NCI-H2196 (cell line): ENCODE measurements around the gene CYP1B1.
"Not testable (repeated sequence)": the region's sequence is repeated elsewhere in the genome, so short reads cannot be mapped to it uniquely, and the experiment has no call there.

Experiments
- DNase-seq: peaks from one replicate; lab custom pipeline; 2025; ENCODE audit not compliant: unreplicated experiment; lab: John Stamatoyannopoulos, UW

The CYP1B1 gene

GRCh38 chr2:38099099-38100028 is 23.4 kb upstream of the CYP1B1 start:
- no peak for DNase-seq

- DNase-seq: no peak
Measured at GRCh38 chr2:38098421-38099098, 22.6 kb upstream of the CYP1B1 start.

GRCh38 chr2:38097988-38098385 is 22.0 kb upstream of the CYP1B1 start:
- no peak for DNase-seq

- no peak for DNase-seq
Measured at GRCh38 chr2:38097258-38097987, 21.5 kb upstream of the CYP1B1 start.

GRCh38 chr2:38095996-38096861 is 20.3 kb upstream of the CYP1B1 start:
- no peak for DNase-seq

GRCh38 chr2:38095079-38095995 is 19.4 kb upstream of the CYP1B1 start:
- no peak for DNase-seq

GRCh38 chr2:38093527-38094165 is 17.7 kb upstream of the CYP1B1 start:
- no peak for DNase-seq

GRCh38 chr2:38092196-38092902 is 16.4 kb upstream of the CYP1B1 start:
- no peak for DNase-seq

GRCh38 chr2:38091760-38092159 is 15.8 kb upstream of the CYP1B1 start:
- no peak for DNase-seq

- DNase-seq: no peak
Measured at GRCh38 chr2:38090928-38091327, 15.0 kb upstream of the CYP1B1 start.

GRCh38 chr2:38090212-38090611 is 14.3 kb upstream of the CYP1B1 start:
- DNase-seq: not testable (repeated sequence)

GRCh38 chr2:38085998-38086698 is 10.2 kb upstream of the CYP1B1 start:
- not testable (repeated sequence) for DNase-seq

GRCh38 chr2:38084556-38084955 is 8.6 kb upstream of the CYP1B1 start:
- DNase-seq: not testable (repeated sequence)

- not testable (repeated sequence) for DNase-seq
Measured at GRCh38 chr2:38082727-38083126, 6.8 kb upstream of the CYP1B1 start.

GRCh38 chr2:38080346-38080745 is 4.4 kb upstream of the CYP1B1 start:
- no peak for DNase-seq

GRCh38 chr2:38079116-38080052 is 3.4 kb upstream of the CYP1B1 start:
- no peak for DNase-seq

GRCh38 chr2:38077431-38077769 is 1.4 kb upstream of the CYP1B1 start:
- DNase-seq: no peak
